ENCODE data around the gene KRTAP4-11.
"Not testable (repeated sequence)": the region's sequence is repeated elsewhere in the genome, so short reads cannot be mapped to it uniquely, and the experiment has no call there.

The KRTAP4-11 gene

DNA sequence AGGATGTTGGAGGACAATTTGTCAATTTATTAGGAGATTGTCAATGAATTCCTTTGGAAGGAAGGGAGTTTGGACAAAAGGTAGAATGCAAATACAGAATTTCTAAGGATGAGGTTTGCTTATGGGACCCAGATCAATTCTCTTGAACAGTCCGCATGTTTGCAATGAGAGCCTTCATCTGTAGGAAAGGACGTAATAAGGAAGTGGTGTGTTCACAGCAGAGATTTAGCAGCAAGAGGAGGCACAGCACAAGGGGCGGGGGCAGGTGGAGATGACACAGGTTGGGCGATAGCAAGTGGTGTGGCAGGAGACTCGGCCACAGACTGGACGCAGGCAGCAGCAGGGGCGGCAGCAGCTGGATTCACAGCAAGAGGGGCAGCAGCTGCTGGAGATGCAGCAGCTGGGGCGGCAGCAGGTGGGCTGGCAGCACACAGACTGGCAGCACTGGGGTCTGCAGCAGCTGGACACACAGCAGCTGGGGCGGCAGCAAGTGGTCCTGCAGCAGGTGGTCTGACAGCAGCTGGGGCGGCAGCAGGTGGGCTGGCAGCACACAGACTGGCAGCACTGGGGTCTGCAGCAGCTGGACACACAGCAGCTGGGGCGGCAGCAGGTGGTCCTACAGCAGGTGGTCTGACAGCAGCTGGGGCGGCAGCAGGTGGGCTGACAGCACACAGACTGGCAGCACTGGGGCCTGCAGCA, 5.3 kb upstream of the KRTAP4-11 start:
- DNase-seq = not testable (repeated sequence)

DNA sequence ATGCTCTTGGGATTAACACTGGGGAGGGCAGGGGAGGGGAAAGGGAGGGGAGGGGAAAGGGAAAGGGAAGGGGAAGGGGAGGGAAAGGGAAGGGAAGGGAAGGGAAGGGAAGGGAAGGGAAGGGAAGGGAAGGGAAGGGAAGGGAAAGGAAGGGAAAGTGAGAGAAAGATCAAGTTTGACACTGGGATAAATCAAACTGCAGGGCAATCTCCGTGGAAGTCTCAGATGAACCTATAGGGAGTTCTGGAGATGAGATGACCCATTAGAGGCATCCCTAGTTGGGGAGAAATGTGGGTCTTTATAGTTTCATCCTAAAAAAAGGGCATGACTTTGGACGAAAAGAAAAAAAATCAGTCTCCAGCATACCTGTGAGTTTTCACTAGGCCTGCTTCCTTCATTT, 3.6 kb upstream of the KRTAP4-11 start:
- DNase-seq = no peak

- DNase-seq = peak; percentile 20
Observed at GRCh38 chr17:41119696-41120690, 1.8 kb upstream of the KRTAP4-11 start.

- no peak for DNase-seq
Observed at GRCh38 chr17:41118721-41119120, 548 bp upstream of the KRTAP4-11 start.

DNA sequence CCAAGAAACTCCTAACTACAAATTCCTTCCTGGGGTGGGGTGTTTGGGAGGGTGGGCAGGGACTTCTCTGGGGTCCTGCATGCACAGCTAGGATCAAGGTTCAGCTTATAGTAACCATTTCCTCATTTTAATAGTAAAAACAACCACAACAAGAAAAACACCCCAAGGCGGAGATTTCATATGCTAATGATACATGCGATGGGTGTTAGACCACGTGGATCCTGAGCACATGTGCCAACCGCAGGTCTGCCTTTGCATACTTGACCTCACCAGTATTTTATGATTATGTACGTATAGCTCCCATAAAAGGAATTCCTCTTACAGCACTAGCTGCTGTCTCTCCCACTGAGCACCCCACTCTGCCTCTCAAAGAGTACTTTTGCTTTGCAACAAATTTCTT, 1.9 kb downstream of the KRTAP4-11 start:
- DNase-seq = no peak

DNA sequence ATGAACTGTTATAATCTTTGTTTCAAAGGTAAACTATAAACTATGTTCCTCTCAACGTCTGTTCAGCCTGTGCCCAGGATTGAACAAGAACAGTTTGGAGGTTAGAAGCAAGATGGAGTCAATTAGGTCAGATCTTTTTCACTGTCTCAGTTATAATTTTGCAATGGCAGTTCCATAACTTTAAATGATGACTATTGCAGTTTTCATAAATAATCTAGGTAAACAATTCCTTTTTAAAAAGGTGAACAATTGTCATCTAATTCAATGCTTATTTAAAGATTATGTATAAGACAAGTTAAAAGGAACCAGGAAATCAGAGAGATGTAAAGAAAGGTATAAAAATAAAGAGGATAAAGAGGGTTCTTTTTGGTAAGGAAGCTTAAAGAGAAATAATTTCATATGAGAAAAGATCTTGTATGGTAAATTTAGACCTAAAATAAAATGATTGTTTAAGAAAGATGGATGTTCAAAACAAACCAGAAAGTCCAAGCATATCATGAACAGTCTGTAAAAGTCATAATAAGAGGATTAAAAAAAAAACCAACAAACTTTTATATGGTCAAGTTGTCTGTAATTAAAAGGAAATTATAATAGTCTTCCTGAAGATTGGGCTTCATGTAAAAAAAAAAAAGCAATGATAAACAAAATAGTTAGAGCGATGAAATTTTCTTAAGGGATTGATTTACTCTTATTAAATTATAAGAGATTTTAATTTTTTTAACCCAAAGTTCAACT, 6.9 kb downstream of the KRTAP4-11 start:
- DNase-seq = no peak

DNA sequence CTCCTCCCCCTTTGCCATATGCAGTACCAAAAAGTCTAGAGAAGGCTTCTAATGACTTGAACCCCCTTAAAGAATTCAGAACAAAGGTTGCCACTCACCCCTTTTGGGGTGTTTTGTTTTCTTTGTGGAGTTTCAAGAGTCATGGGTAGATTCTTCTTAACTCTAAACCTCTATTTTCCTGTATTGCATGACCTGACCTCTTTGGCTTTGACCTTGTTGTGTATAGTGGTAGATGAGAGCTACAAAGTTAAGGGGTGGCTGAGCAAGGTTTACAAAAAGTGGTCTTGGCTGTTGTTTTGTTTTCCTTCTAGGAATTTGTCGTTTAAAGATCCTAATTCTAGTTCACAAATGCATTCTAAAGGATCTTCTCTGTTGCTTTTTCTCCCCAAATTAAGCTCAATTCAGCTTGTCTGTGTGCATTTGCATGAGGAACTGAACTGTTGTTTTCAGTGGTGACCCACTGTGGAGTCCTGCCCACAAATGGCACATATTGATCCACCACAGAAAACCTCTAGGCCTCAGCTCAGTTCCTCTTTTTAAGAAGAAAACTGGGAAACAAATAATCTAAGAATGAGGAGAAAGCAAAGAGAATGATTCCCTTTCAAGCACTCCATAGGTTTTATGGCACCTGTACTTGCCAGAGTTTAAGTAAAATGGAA, 9.3 kb downstream of the KRTAP4-11 start:
- not testable (repeated sequence) for DNase-seq

DNA sequence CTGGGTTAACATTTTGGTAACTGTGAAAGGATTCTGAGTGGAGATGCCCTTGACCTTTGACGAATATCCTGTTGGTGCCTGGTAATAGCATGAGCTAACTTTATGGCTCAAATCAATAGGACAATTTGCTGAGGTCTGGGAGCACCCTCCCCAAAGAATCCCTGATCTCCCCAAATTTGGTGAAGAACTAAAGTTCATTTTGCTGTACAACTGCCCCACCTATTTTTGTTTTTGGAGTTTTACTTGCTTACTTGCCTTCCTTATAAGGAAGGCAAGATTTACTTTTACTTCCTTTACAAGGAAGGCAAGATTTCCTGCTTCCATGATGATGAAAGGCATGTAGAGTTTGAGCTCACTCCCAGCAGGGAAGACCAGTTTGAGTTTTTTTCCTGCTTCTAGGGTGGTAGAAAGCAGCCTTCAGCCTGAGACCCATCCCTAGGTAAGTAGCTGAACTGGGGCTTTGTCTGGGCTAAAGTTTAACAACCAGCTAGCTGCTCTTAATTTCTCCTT, 10.2 kb downstream of the KRTAP4-11 start:
- no peak for DNase-seq

DNA sequence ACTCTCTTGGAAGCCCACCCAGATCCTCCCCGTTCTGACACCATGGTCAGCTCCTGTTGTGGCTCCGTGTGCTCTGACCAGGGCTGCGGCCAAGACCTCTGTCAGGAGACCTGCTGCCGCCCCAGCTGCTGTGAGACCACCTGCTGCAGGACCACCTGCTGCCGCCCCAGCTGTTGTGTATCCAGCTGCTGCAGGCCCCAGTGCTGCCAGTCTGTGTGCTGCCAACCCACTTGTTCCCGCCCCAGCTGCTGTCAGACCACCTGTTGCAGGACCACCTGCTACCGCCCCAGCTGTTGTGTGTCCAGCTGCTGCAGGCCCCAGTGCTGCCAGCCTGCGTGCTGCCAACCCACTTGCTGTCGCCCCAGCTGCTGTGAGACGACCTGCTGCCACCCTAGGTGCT, 12.8 kb downstream of the KRTAP4-11 start, which contains the start of gene KRTAP4-9:
Gene KRTAP4-9, plus strand, starts transcription at position 43 of the 400 bp plus-strand sequence. Its CDS starts 0 bp downstream, at position 43.
- DNase-seq = not testable (repeated sequence)

DNA sequence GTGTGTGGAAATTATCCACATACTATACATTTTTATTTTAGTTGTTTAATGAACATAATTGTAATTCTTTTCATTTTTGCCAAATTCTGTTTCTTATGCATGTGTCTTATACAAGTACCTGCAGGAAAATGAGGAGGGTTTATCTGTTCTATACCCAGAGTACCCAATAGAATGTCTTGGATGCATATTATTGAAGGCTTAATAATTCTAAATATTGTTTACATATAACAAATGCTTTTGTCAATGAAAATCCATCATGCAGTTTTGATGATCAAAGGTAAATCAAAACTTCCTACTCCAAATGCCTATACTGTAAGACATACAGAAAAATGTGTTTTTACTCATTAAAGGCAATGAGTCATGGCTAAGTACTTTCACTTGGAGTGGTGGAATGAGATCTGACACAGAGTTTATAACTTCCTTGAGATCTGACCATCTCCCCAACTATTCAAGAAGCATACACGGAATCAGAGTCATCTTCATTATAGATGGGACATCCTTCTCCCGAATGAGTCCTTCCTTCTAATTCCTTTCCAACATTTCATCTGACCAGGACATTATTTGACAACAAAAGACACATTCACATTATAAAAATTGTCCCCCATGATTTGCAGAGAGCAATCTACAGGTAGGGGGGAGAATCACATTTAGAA, 13.7 kb downstream of the KRTAP4-11 start:
- not testable (repeated sequence) for DNase-seq

DNA sequence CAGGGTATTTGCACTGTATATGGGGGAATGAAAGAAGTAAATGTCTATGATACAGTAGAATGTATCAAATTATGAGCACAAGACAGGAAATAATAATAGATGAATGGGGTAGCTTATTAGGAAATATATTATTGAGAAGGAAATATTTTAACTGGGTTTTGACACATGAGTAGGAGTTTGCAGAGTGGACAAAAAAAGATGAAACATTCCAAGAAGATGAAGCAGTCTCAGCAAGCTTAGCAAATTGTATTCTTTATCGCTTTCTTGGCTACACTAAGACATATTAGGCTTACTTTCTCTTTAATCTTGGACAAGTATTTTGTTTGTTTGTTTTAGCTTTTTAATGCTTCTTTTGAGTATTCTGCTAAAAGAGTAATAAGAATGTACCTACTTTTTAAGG, 14.3 kb downstream of the KRTAP4-11 start:
- no peak for DNase-seq

DNA sequence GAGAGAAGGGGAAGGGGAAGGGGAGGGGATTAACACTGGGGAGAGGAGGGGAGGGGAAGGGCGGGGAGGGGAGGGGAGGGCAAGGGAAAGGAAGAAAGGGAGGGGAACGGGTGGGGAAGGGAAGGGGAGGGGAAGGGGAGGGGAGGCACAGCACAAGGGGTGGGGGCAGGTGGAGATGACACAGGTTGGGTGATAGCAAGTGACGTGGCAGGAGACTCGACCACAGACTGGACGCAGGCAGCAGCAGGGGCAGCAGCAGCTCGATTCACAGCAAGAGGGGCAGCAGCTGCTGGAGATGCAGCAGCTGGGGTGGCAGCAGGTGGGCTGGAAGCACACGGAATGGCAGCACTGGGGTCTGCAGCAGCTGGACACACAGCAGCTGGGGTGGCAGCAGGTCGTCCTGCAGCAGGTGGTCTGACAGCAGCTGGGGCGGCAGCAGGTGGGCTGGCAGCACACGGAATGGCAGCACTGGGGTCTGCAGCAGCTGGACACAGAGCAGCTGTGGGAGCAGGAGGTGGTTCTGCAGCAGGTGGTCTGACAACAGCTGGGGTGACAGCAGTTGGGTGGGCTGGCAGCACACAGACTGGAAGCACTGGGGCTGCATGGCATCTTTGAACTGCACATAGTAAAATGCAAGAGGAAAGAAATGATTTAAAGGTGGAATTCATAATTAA, 16.4 kb downstream of the KRTAP4-11 start, which contains the start of gene KRTAP4-16:
Gene KRTAP4-16, minus strand, starts transcription at position 624 of the 674 bp plus-strand sequence. Its CDS starts 0 bp downstream, at position 624.
- DNase-seq = no peak

- not testable (repeated sequence) for DNase-seq
Observed at GRCh38 chr17:41099682-41100480, 18.3 kb downstream of the KRTAP4-11 start.

DNA sequence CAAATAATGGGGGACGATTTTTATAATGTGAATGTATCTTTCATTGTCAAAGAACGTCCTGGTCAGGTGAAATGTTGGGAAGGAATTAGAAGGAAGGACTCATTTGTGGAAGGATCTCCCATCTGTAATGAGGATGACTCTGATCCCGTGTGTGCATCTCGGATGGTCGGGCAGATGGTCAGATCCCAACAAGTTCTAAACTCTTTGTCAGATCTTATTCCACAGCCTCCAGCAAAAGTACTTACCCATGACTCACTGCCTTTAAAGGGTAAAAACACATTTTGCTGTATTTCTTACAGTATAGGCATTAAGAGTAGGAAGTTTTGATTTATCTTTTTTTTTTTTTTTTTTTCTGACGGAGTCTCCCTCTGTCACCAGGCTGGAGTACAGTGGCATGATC, 19.7 kb downstream of the KRTAP4-11 start:
- no peak for DNase-seq

DNA sequence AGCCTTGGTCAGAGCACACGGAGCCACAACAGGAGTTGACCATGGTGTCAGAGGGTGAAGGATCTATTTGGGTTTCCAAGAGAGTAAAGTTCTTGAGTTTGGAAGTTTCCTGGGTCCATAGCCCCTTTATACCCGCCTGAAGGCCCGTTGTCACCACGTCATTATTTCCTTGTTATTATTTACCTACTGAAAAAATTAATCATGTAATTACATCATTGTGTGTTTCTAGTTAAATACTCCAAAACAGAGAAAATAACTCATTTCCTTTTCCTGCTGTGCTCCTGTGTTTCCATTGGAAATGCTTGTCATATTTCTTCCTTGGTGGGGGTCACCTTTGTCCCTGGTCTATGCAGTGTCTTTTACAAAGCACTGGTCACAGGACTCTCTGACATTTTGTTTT, 20.1 kb downstream of the KRTAP4-11 start, which contains the start of gene KRTAP4-8:
Gene KRTAP4-8, minus strand, starts transcription at position 101 of the 400 bp plus-strand sequence. Its CDS starts 58 bp downstream, at position 43.
- no peak for DNase-seq

- no peak for DNase-seq
Observed at GRCh38 chr17:41096055-41096454, 22.1 kb downstream of the KRTAP4-11 start.

DNA sequence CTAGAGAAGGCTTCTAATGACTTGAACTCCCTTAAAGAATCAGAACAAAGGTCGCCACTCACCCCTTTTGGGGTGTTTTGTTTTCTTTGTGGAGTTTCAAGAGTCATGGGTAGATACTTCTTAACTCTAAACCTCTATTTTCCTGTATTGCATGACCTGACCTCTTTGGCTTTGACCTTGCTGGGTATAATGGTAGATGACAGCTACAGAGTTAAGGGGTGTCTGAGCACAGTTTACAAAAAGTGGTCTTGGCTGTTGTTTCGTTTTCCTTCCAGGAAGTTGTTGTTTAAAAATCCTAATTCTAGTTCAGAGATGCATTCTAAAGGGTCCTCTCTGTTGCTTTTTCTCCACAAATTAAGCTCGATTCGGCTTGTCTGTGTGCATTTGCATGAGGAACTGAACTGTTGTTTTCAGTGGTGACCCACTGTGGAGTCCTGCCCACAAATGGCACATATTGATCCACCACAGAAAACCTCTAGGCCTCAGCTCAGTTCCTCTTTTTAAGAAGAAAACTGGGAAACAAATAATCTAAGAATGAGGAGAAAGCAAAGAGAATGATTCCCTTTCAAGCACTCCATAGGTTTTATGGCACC, 29.3 kb downstream of the KRTAP4-11 start:
- not testable (repeated sequence) for DNase-seq

- not testable (repeated sequence) for DNase-seq
Observed at GRCh38 chr17:41084100-41084856, 33.9 kb downstream of the KRTAP4-11 start, which contains the start of gene KRTAP4-7. Gene KRTAP4-7, plus strand, starts transcription at chr17:41084150. Its CDS starts 57 bp downstream, at chr17:41084207.
